Suprapubic skin (tissue), 4 donors: ENCODE data around the gene SASH1. TPM values are rescaled to one million over a fixed set of nuclear protein-coding genes. Genes with fewer than 3 reads are reported as not detected.

ENCODE experiments used
- DNase-seq, 2 donors: peaks; one replicate each; pipeline ENCODE4 v3.0.0-alpha.2; 2019; ENCODE audit warnings: low spot score in 2 of 2
- H3K27ac ChIP-seq: fragments of 200-600 bp; sonication (generic); one replicate; pipeline ENCODE4 v1.5.1; 2019
- H3K27me3 ChIP-seq: fragments of 200-600 bp; sonication (generic); one replicate; pipeline ENCODE4 v1.5.1; 2019
- H3K36me3 ChIP-seq: fragments of 200-600 bp; sonication (generic); one replicate; pipeline ENCODE4 v1.5.1; 2019
- H3K4me1 ChIP-seq: fragments of 200-600 bp; sonication (generic); one replicate; pipeline ENCODE4 v1.5.1; 2019
- H3K4me3 ChIP-seq: fragments of 200-600 bp; sonication (generic); one replicate; pipeline ENCODE4 v1.5.1; 2019; ENCODE audit warnings: mild to moderate bottlenecking
- H3K9me3 ChIP-seq: fragments of 200-600 bp; sonication (generic); one replicate; pipeline ENCODE4 v1.5.1; 2019
- EP300 ChIP-seq: sonication (generic); formaldehyde crosslinking; IDR thresholded peaks from one replicate; pipeline ENCODE4 v1.6.1; 2017; ENCODE audit warnings: antibody characterized with exemption
- POLR2A ChIP-seq, 2 donors: fragments of 450-650 bp; IDR thresholded peaks; one replicate each; pipeline ENCODE4 v1.6.1; 2017; ENCODE audit warnings: antibody characterized with exemption in 2 of 2, mild to moderate bottlenecking in 2 of 2, moderate library complexity in 2 of 2
- POLR2AphosphoS5 ChIP-seq, 3 donors: sonication (generic); formaldehyde crosslinking; IDR thresholded peaks; one replicate each; pipeline ENCODE4 v1.6.1; 2017; ENCODE audit warnings: antibody characterized with exemption in 3 of 3
- WGBS: methylation state at CpG from one replicate; pipeline ENCODE4 v1.1.5; 2018; 5-methylcytosine and 5-hydroxymethylcytosine counted together
- total RNA-seq, 4 donors: library from RNA; depleted of rRNA; stranded (reverse); fragments of >200 nt; gene quantifications; one replicate each; pipeline ENCODE4 v1.1.0, GENCODE V29; 2016
- TF ChIP-seq, protein P1 (sequence below), 2 donors: fragments of 200-600 bp in 1 of 2; fragments of 450-650 bp in 1 of 2; sonication (generic) in 1 of 2; IDR thresholded peaks; one replicate each; pipeline ENCODE4 v1.5.1; 2016 to 2019; ENCODE audit warnings: antibody characterized with exemption in 2 of 2, mild to moderate bottlenecking in 1 of 2, moderate library complexity in 1 of 2

The SASH1 gene
- total RNA-seq, 4 donors from 2014 or later = 59.1 to 139 (median 77.1) TPM

DNA sequence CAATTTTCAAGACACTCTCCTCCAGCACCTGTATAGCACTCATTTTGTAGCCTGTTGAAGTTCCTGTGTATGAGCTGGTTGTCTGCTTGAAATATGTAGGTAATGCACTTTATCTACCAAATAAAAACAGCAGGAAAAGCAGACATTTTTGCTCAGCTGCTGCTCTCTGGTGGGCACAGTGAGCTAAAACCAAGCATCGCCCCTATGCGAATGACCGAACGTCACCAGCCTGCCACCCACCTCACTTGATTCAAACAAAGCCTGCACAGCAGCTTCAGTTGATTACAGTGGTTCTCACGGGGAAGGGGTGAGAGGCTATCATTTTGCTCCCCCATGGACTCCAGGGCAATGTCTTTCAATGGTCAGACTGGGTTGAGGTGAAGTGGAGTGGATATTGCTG, 185.7 kb downstream of the SASH1 start:
- no peaks in the 10 kb centered on the region for H3K9me3 ChIP-seq
- no peak overlapping the region for H3K27ac ChIP-seq
- peaks cover 67% of the 10 kb centered on the region for H3K36me3 ChIP-seq
- no peaks in the 10 kb centered on the region for H3K27me3 ChIP-seq
- 60% methylated on average over 5 of the region's 5 CpGs for WGBS
- no peak for DNase-seq
- TF ChIP-seq POLR2AphosphoS5 (IDR thresholded peaks at IDR 0.05) (no peak), EP300 (no peak), POLR2A (IDR thresholded peaks at IDR 0.05) (no peak)
- TF ChIP-seq, protein P1, sequence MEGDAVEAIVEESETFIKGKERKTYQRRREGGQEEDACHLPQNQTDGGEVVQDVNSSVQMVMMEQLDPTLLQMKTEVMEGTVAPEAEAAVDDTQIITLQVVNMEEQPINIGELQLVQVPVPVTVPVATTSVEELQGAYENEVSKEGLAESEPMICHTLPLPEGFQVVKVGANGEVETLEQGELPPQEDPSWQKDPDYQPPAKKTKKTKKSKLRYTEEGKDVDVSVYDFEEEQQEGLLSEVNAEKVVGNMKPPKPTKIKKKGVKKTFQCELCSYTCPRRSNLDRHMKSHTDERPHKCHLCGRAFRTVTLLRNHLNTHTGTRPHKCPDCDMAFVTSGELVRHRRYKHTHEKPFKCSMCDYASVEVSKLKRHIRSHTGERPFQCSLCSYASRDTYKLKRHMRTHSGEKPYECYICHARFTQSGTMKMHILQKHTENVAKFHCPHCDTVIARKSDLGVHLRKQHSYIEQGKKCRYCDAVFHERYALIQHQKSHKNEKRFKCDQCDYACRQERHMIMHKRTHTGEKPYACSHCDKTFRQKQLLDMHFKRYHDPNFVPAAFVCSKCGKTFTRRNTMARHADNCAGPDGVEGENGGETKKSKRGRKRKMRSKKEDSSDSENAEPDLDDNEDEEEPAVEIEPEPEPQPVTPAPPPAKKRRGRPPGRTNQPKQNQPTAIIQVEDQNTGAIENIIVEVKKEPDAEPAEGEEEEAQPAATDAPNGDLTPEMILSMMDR (IDR thresholded peaks at IDR 0.05) = no peak
- H3K4me3 ChIP-seq = no peak overlapping the region
- peaks cover 11% of the 10 kb centered on the region for H3K4me1 ChIP-seq

DNA sequence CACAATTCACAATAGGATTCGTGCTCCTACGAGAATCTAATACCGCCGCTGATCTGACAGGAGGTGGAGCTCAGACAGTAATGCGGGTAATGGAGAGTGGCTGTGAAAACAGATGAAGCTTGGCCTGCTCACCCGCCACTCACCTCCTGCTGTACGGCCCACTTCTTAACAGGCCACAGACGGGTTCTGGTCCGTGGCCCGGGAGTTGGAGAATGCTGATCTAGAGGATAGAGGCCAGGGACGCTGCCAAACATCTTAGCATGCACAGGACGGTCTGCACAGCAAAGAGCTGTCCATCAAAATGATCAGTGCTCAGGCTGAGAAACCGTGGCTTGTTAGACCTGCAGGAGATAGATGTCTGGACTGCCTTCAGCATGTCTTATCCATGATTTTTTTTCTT, 186.4 kb downstream of the SASH1 start:
- Histone ChIP-seq H3K27ac (peak overlapping the region; percentile 66), H3K9me3 (no peaks in the 10 kb centered on the region), H3K4me1 (peaks cover 11% of the 10 kb centered on the region), H3K36me3 (peaks cover 73% of the 10 kb centered on the region), H3K27me3 (no peaks in the 10 kb centered on the region), H3K4me3 (no peak overlapping the region)
- 84% methylated on average over 13 of the region's 13 CpGs for WGBS
- DNase-seq = no peak
- no peak for TF ChIP-seq POLR2AphosphoS5 (IDR thresholded peaks at IDR 0.05)
- no peak for TF ChIP-seq POLR2A (IDR thresholded peaks at IDR 0.05)
- TF ChIP-seq EP300 = no peak
- TF ChIP-seq, protein P1 (IDR thresholded peaks at IDR 0.05) = no peak

DNA sequence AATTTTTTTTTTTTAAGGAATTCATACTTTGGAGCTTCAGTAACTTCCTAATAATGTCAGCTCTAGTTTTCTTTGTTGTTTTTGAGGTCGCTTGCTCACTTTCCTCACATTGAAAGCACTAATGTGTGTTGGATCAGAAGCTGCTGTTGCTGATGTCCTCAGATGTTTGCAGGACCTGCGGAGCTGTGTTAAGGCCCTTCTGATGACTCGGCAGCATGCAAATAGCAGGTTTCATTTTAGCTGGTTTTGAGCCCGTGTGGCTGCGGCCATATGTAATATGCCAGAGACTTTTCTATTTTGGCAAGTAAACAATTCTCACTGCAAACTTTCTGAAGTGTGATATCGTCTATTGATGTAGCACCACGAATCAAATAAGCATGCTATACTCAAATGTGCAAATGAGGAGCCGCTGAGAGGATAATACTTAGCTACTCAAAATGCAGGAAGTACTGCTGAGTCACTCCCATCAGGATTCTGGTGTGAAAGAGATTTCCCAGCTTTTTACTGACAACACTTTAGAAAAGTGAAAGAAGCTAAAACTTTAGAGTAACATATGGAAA, 187.8 kb downstream of the SASH1 start:
- Histone ChIP-seq H3K9me3 (no peaks in the 10 kb centered on the region), H3K27me3 (no peaks in the 10 kb centered on the region), H3K4me1 (peaks cover 11% of the 10 kb centered on the region), H3K36me3 (peaks cover 84% of the 10 kb centered on the region), H3K4me3 (peak overlapping the region; percentile 17), H3K27ac (peak overlapping the region; percentile 66)
- no peak for TF ChIP-seq EP300
- no peak for TF ChIP-seq POLR2AphosphoS5 (IDR thresholded peaks at IDR 0.05)
- TF ChIP-seq, protein P1 (IDR thresholded peaks at IDR 0.05) = no peak
- no peak for TF ChIP-seq POLR2A (IDR thresholded peaks at IDR 0.05)
- WGBS = 45% methylated on average over 8 of the region's 8 CpGs
- DNase-seq = no peak

DNA sequence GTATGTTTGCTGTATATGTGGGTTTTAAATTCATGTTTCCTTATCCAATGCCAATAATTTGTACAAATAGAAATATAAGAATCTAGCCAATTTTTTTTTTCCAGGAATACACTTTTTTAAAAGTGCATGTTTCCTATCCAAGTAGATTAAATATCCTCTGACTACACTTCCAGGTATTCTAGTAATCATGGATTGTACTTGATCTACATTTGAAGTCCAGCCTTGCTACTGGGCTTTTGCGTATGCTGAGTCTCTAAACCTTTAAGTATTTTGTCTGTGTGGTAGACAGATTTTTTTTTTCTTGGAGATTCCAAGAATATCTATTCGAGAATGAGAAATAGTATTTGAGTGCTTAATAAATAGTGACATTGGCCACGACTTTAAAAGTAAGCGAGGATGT, 188.3 kb downstream of the SASH1 start:
- H3K4me3 ChIP-seq = no peak overlapping the region
- TF ChIP-seq, protein P1 (IDR thresholded peaks at IDR 0.05) = no peak
- TF ChIP-seq POLR2A (IDR thresholded peaks at IDR 0.05) (no peak), POLR2AphosphoS5 (IDR thresholded peaks at IDR 0.05) (no peak), EP300 (no peak)
- no peaks in the 10 kb centered on the region for H3K27me3 ChIP-seq
- H3K27ac ChIP-seq = peak overlapping the region; percentile 47
- peaks cover 11% of the 10 kb centered on the region for H3K4me1 ChIP-seq
- peaks cover 84% of the 10 kb centered on the region for H3K36me3 ChIP-seq
- H3K9me3 ChIP-seq = no peaks in the 10 kb centered on the region
- DNase-seq = no peak
- WGBS = 86% methylated on average over 4 of the region's 4 CpGs

DNA sequence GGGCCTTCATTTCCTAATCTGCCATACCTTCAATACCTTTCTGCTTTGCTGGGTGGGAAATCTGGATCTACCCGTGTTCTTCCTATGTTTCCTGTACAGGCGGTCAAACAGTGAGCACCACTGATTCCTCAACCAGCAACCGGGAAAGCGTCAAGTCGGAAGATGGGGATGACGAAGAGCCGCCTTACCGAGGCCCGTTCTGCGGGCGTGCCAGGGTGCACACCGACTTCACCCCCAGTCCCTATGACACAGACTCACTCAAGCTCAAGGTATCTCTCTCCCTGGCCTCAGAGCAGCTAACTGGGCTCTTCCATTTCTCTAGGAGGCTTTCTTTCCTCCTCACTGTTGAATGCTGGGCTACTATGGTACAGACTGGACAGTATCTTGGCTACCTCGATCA, 190.1 kb downstream of the SASH1 start:
- no peak for TF ChIP-seq POLR2A (IDR thresholded peaks at IDR 0.05)
- TF ChIP-seq POLR2AphosphoS5 (IDR thresholded peaks at IDR 0.05) = no peak
- no peak for TF ChIP-seq EP300
- TF ChIP-seq, protein P1 (IDR thresholded peaks at IDR 0.05) = no peak
- Histone ChIP-seq H3K9me3 (no peaks in the 10 kb centered on the region), H3K4me3 (no peak overlapping the region), H3K27ac (no peak overlapping the region), H3K36me3 (peaks cover 90% of the 10 kb centered on the region), H3K4me1 (peaks cover 11% of the 10 kb centered on the region), H3K27me3 (no peaks in the 10 kb centered on the region)
- DNase-seq = no peak
- 93% methylated on average over 13 of the region's 13 CpGs for WGBS
